Measurements from ENCODE around the gene MPRIP.

MPRIP gene

DNA sequence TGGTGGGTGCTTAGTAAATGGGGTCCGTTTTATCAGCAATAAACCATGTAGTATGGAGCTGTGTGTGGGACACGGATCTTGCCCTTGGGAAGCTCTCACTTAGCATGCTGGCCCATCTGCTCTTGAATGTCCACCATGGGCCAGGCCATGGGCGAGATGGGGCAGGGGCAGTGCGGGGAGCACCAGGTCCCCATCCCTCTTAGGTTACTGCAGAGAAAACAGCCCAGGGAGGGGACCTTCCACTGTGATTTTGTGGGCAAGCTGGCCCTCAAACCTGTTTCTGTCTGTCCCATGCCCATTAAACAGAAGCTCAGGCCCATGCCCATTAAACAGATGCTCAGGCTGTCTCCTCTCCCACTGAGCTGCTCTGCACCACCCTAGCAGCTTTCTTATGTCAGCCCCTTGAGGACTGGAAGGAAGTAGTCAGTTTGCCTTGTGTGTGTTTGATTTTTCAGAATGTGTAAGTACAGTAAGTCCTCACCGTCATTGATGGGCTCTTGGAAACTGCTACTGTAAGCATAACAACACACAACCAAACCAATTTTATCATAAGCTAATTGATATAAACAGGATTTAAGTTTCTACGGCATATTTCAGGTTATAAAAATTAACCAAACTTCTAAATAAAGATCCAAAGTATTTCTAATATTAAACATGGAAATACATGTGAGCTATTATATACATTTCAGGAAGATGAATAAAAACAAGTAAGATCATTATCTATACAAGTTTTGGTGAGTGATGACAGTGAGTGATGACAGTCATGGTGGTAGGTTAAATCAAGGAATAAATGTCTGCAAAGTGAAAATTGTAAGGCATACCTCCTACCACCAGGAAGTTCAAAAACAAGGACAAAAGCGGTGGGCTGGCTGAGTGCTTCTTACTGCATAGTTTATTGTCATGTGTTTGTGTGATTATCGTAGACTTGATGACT, 11.5 kb downstream of the MPRIP start:
- POLR2A ChIA-PET = interaction anchor here (1.7 kb wide), 1 partner anchor 17 kb away, joined by 4 read pairs; no protein-coding TSS in a partner anchor
- no peak for DNase-seq (ENCODE audit: extremely low spot score)
- CTCF ChIA-PET = interaction anchor here (1.0 to 2.1 kb wide), 3 partner anchors 12 to 82 kb away, joined by 3 to 7 read pairs (median 3); partner anchors contain the start of gene MPRIP
- TF ChIP-seq, protein P1, sequence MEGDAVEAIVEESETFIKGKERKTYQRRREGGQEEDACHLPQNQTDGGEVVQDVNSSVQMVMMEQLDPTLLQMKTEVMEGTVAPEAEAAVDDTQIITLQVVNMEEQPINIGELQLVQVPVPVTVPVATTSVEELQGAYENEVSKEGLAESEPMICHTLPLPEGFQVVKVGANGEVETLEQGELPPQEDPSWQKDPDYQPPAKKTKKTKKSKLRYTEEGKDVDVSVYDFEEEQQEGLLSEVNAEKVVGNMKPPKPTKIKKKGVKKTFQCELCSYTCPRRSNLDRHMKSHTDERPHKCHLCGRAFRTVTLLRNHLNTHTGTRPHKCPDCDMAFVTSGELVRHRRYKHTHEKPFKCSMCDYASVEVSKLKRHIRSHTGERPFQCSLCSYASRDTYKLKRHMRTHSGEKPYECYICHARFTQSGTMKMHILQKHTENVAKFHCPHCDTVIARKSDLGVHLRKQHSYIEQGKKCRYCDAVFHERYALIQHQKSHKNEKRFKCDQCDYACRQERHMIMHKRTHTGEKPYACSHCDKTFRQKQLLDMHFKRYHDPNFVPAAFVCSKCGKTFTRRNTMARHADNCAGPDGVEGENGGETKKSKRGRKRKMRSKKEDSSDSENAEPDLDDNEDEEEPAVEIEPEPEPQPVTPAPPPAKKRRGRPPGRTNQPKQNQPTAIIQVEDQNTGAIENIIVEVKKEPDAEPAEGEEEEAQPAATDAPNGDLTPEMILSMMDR (IDR thresholded peaks at IDR 0.05; ENCODE audit: control extremely low read depth, extremely low read depth, low read depth, missing control alignments) = no peak

DNA sequence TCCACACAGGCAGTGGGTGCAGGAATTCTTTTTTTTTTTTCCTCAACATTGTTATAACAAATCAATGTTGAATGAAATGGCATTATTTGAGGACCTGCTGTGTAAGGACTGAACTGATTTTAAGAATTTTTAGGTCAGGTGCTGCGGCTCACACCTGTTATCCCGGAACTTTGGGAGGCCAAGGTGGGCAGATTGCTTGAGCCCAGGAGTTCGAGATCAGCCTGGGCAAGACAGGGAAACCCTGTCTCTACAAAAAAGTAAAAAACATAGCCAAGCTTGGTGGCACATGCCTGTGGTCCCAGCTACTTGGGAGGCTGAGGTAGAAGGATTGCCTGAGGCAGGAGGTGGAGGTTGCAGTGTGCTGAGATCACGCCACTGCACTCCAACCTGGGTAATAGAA, 12.4 kb downstream of the MPRIP start:
- TF ChIP-seq, protein P1 (IDR thresholded peaks at IDR 0.05; ENCODE audit: control extremely low read depth, extremely low read depth, low read depth, missing control alignments) = no peak
- CTCF ChIA-PET = interaction anchor here (1.3 kb wide), 1 partner anchor 19 kb away, joined by 3 read pairs; no protein-coding TSS in a partner anchor
- POLR2A ChIA-PET = interaction anchor here (1.7 kb wide), 1 partner anchor 18 kb away, joined by 4 read pairs; no protein-coding TSS in a partner anchor
- DNase-seq (ENCODE audit: extremely low spot score) = no peak

DNA sequence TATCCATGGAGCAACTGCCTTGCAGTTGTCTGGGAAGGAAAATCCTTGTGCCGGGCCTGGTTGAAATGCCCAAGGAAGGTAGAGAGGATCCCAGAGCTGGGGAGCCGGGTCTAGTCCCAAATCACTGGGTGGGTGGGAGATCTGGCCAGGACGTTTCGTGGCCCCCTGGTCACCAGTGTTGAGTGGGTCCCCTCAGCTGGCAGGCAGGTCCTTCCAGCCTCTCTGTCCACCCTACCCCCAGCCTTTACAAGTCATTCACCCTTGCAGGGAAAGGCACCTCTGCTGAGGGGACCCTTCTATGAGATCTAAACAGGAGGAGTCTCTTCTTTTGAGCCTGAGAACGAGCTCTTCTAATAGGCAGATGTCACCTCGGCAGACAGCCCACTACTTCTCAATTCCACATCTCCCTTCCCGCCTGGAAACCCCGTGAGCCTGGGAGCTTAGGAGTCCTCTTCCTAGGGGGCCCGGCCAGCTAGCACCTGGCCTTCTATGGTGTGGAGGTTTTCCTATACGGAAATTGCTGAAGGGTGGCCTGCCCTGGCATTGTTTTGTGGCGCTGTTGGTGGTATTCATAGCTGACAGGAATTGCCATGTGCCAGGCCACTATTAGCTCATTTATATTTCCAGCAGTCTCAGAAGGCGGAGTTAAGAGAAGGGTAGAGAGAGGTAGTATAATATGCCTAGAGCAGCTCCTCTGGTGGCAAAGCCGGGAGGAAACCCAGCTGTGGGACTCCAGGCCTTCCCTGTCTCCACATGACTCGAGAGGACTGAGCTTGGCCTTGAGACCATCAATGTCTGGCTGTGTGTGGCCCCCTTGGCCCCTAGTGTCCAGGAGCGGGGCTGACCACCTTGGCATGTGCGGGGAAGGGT, 13.3 kb downstream of the MPRIP start:
- CTCF ChIA-PET = no interaction called here
- no peak for DNase-seq (ENCODE audit: extremely low spot score)
- POLR2A ChIA-PET = no interaction called here
- TF ChIP-seq, protein P1 (IDR thresholded peaks at IDR 0.05; ENCODE audit: control extremely low read depth, extremely low read depth, low read depth, missing control alignments) = no peak

DNA sequence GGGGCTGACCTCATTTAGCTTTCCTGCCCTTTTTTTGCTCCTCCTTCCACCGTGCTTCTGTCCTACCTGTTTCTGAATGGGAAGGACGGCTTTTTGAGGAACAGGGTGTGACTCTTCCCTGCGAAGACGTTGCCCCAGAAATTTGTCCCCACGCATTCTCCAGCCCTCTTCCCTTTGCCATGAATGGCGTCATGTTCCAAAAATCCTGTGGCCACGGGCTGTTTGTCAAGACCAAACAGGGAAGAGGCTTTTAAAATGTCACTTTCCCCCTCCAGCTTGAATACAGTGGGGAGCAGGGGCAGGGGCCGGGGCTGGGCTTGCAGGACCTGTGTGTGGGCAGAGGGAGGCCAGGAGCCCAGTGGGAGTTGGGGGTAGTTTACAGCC, 13.9 kb downstream of the MPRIP start:
- DNase-seq (ENCODE audit: extremely low spot score) = no peak
- ChIA-PET POLR2A (no interaction called here), CTCF (no interaction called here)
- TF ChIP-seq, protein P1 (IDR thresholded peaks at IDR 0.05; ENCODE audit: control extremely low read depth, extremely low read depth, low read depth, missing control alignments) = no peak

DNA sequence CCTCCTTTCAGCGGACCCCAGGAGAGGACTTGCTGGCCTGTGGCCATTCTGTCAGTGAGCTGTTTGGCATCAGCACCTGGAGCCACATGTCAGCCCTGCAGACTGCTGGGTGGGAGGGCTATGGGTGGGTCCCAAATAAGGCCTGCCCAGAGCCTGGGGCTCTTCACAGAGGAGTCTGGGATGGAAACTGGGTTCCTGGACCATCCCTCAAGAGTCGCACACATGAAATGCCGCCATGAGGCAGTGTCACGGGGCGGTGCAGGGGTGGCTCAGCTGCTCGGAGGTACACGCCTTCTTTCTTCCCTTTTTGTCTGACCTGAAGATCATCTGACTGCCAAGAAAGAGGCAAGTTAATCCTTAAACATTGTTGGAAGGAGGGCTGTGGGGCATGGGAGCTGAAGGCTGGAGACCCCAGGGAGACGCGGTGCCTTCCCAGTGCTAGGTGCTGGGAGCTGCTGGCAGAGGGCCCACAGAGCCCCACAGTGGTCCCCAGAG, 14.8 kb downstream of the MPRIP start:
- POLR2A ChIA-PET = interaction anchor here (1.0 kb wide), 1 partner anchor 40 kb away, joined by 3 read pairs; no protein-coding TSS in a partner anchor
- CTCF ChIA-PET = no interaction called here
- no peak for DNase-seq (ENCODE audit: extremely low spot score)
- TF ChIP-seq, protein P1 (IDR thresholded peaks at IDR 0.05; ENCODE audit: control extremely low read depth, extremely low read depth, low read depth, missing control alignments) = no peak

DNA sequence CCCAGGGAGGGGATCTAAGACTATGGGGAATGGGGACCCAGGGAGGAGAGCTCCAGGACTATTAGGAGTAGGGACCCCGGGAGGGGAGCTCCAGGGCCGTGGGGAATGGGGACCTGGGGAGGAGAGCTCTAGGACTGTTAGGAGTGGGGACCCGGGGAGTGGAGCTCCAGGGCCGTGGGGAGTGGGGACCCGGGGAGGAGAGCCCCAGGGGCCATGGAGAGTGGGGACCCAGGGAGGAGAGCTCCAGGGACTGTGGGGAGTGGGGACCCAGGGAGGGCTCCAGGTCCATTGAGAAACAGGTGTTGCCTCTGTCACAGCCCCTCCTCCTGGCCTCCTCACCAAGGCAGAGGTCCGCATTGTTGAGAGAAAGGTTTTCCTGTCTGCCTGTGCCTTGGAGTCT, 16.0 kb downstream of the MPRIP start:
- ChIA-PET CTCF (interaction anchor here (0.6 to 0.9 kb wide), 2 partner anchors 11 to 50 kb away, joined by 3 read pairs; no protein-coding TSS in a partner anchor), POLR2A (interaction anchor here (1.0 kb wide), 1 partner anchor 39 kb away, joined by 3 read pairs; no protein-coding TSS in a partner anchor)
- DNase-seq (ENCODE audit: extremely low spot score) = no peak
- TF ChIP-seq, protein P1 (IDR thresholded peaks at IDR 0.05; ENCODE audit: control extremely low read depth, extremely low read depth, low read depth, missing control alignments) = no peak
